Activated naive CD4-positive, alpha-beta T cell treated with anti-CD3 and anti-CD28 coated beads, Interleukin-2, amount 10 ng/mL, durations not matched to agents 7 days and 5 days (primary cell): Measurements from ENCODE around the gene WNT3.

Experiments
- CTCF ChIA-PET: fragments of 350-600 bp; sonication (Branson Sonifier 250); formaldehyde crosslinking; loops from one replicate; lab custom pipeline; 2021; ENCODE audit warnings: antibody characterized with exemption; lab: Charles Lee
- DNase-seq: peaks from one replicate; pipeline ENCODE4 v3.0.0-alpha.2; 2020
- H3K27ac Mint-ChIP-seq: one replicate; pipeline ENCODE4 v1.8.0; 2021; ENCODE audit warnings: mild to moderate bottlenecking, moderate library complexity, mixed read lengths
- H3K27me3 Mint-ChIP-seq: one replicate; pipeline ENCODE4 v1.8.0; 2021; ENCODE audit warnings: mild to moderate bottlenecking, mixed read lengths
- H3K36me3 Mint-ChIP-seq: one replicate; pipeline ENCODE4 v1.8.0; 2021; ENCODE audit warnings: mixed read lengths
- H3K4me1 Mint-ChIP-seq: one replicate; pipeline ENCODE4 v1.8.0; 2021; ENCODE audit warnings: mixed read lengths
- H3K4me3 Mint-ChIP-seq: one replicate; pipeline ENCODE4 v1.8.0; 2021; ENCODE audit warnings: mild to moderate bottlenecking, moderate library complexity, mixed read lengths
- H3K9me3 Mint-ChIP-seq: one replicate; pipeline ENCODE4 v1.8.0; 2021; ENCODE audit warnings: mixed read lengths

The WNT3 gene

DNA sequence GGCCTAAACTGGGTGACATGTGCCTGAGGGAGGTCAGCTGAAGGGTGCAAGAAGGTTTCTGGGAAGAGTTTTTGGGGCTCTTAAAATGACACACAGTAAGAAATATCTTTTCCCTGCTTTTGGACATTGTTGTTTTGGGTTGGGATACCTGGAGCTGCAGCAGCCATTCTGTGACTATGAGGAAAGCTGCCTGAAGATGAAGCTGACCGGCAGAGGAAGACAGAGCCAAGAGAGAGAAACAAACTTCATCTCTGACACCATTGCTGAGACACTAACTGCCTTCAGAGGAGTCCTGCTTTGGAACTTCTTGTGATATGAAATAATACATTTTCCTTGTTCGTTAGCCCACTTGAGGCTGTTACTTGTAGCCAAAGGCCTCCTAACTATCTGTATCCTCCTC, 8.8 kb upstream of the WNT3 start:
- no peak overlapping the region for H3K27ac Mint-ChIP-seq
- no peaks in the 10 kb centered on the region for H3K9me3 Mint-ChIP-seq
- H3K4me1 Mint-ChIP-seq, result no peaks in the 10 kb centered on the region
- no peak overlapping the region for H3K4me3 Mint-ChIP-seq
- no peak for DNase-seq
- peaks cover 86% of the 10 kb centered on the region for H3K27me3 Mint-ChIP-seq
- H3K36me3 Mint-ChIP-seq, result no peaks in the 10 kb centered on the region
- CTCF ChIA-PET, result interaction anchor here (1.8 to 5.8 kb wide), 2 partner anchors 7 to 15 kb away, joined by 7 to 32 read pairs; no protein-coding TSS in a partner anchor

DNA sequence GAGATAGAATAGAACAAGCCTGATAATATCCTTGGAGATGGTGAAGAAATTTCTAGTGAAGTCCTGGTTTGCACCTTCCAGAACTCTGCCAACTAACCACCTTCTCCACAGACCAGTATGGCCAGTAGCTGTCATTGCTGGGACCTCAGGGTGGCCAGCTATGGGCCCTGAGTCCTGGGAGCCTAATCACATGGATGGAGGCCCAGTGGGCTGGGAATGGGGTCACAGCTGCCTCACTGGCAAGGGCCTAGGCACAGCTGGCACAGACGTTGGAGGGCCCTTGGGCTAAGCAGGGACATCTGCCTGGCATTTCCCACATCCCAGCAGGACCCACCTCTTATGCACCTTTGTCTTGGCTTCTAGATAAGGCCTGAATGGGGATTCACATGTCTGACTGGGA, 7.6 kb upstream of the WNT3 start:
- DNase-seq, result no peak
- Mint-ChIP-seq H3K36me3 (no peaks in the 10 kb centered on the region), H3K4me3 (no peak overlapping the region), H3K27ac (no peak overlapping the region), H3K27me3 (peaks cover 86% of the 10 kb centered on the region), H3K4me1 (no peaks in the 10 kb centered on the region), H3K9me3 (no peaks in the 10 kb centered on the region)
- CTCF ChIA-PET, result interaction anchor here (1.1 to 5.8 kb wide), 3 partner anchors 8 to 16 kb away, joined by 3 to 32 read pairs (median 7); no protein-coding TSS in a partner anchor

GRCh38 chr17:46823657-46824056, 5.2 kb upstream of the WNT3 start:
- H3K4me3 Mint-ChIP-seq, result no peak overlapping the region
- peaks cover 93% of the 10 kb centered on the region for H3K27me3 Mint-ChIP-seq
- H3K27ac Mint-ChIP-seq, result no peak overlapping the region
- no peak for DNase-seq
- H3K36me3 Mint-ChIP-seq, result no peaks in the 10 kb centered on the region
- CTCF ChIA-PET, result interaction anchor here (5.8 kb wide), 1 partner anchor 11 kb away, joined by 32 read pairs; no protein-coding TSS in a partner anchor
- no peaks in the 10 kb centered on the region for H3K9me3 Mint-ChIP-seq
- H3K4me1 Mint-ChIP-seq, result peaks cover 10% of the 10 kb centered on the region

GRCh38 chr17:46822388-46822921, 4.0 kb upstream of the WNT3 start:
- Mint-ChIP-seq H3K4me1 (peaks cover 16% of the 10 kb centered on the region), H3K36me3 (no peaks in the 10 kb centered on the region), H3K27me3 (peaks cover 96% of the 10 kb centered on the region), H3K27ac (no peak overlapping the region), H3K9me3 (no peaks in the 10 kb centered on the region), H3K4me3 (no peak overlapping the region)
- DNase-seq, result peak; percentile 50
- CTCF ChIA-PET, result interaction anchor here (1.3 to 5.8 kb wide), 2 partner anchors 12 to 25 kb away, joined by 3 to 32 read pairs; no protein-coding TSS in a partner anchor

- no peak overlapping the region for H3K27ac Mint-ChIP-seq
- peaks cover 96% of the 10 kb centered on the region for H3K27me3 Mint-ChIP-seq
- no peaks in the 10 kb centered on the region for H3K9me3 Mint-ChIP-seq
- H3K36me3 Mint-ChIP-seq, result no peaks in the 10 kb centered on the region
- peaks cover 16% of the 10 kb centered on the region for H3K4me1 Mint-ChIP-seq
- CTCF ChIA-PET, result interaction anchor here (1.3 to 5.8 kb wide), 2 partner anchors 13 to 24 kb away, joined by 3 to 32 read pairs; no protein-coding TSS in a partner anchor
- DNase-seq, result no peak
- H3K4me3 Mint-ChIP-seq, result no peak overlapping the region
These were observed 3.2 kb upstream of the WNT3 start for GRCh38 chr17:46821482-46822387.

DNA sequence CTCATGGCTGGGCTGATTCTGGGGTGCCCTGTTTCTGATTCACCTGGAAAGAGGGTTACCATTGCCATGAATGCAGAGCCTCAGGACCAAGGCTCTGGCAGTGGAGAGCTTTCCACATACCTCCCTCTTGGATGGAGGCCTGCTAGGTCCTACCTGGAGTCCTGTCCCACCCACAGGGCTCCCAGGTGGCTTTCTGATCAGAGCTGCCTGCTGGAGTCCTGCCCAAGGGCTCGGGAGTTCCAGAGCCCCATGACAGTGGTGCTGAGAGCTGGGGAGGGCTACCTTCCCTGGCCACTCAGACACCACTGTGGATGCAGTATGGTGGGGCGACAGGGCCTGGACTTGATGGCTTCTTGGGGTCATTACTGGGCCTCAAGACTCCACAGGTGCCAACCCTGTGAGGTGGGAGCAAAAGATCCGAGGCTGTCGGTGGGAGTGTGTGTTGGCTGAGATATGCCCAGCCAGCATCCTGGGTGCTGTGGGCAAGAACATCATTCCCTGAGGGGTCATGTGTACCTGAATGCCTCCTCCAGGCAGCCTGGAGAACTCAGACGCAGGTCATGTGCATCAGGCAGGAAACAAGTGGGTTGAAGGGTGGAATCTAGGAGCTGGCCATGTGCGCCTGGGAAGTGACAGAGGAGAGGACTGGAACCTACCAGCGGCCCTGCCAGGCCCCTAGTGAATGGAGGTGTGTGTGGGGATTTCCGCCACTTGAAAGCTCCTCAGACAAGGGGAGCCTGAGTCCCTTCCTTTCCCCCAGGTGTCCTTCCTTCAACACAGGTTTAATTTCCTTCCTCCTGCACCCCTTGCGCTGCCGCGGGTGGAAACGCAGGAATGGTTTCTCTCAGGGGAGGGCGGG, 2.3 kb upstream of the WNT3 start:
- no peaks in the 10 kb centered on the region for H3K36me3 Mint-ChIP-seq
- no peaks in the 10 kb centered on the region for H3K9me3 Mint-ChIP-seq
- CTCF ChIA-PET, result interaction anchor here (1.8 kb wide), 1 partner anchor 15 kb away, joined by 6 read pairs; no protein-coding TSS in a partner anchor
- H3K4me1 Mint-ChIP-seq, result peaks cover 16% of the 10 kb centered on the region
- H3K4me3 Mint-ChIP-seq, result no peak overlapping the region
- H3K27me3 Mint-ChIP-seq, result peaks cover 96% of the 10 kb centered on the region
- no peak for DNase-seq
- no peak overlapping the region for H3K27ac Mint-ChIP-seq

DNA sequence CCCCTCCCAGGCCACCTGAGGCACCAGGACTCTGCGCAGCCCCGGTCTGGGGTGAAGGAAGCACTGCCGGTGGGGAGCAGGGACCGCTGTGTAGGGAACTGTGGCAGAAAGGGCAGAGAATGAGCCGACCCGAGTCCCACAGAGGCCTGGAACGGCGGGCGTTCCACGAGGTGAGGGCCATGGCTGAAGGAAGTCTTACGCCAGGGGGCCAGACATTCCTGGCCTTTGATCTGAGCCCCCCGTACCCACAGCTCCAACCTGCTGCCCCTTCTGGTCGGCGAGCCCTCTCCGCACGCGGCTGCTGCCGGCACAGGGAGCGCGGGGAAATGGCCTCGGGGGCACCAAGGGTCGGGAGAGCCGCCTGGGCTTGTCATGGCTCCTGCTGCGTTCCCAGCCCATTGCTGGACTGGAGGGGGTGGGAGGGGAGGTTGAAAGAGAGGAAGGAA, 1.4 kb upstream of the WNT3 start:
- Mint-ChIP-seq H3K4me3 (no peak overlapping the region), H3K9me3 (no peaks in the 10 kb centered on the region), H3K4me1 (peaks cover 16% of the 10 kb centered on the region), H3K36me3 (no peaks in the 10 kb centered on the region), H3K27me3 (peaks cover 96% of the 10 kb centered on the region), H3K27ac (no peak overlapping the region)
- CTCF ChIA-PET, result interaction anchor here (1.8 kb wide), 1 partner anchor 16 kb away, joined by 6 read pairs; no protein-coding TSS in a partner anchor
- no peak for DNase-seq

- CTCF ChIA-PET, result interaction anchor here (1.8 kb wide), 1 partner anchor 16 kb away, joined by 6 read pairs; no protein-coding TSS in a partner anchor
- H3K4me3 Mint-ChIP-seq, result no peak overlapping the region
- no peak overlapping the region for H3K27ac Mint-ChIP-seq
- peak; percentile 41 for DNase-seq
- H3K9me3 Mint-ChIP-seq, result no peaks in the 10 kb centered on the region
- H3K4me1 Mint-ChIP-seq, result peaks cover 16% of the 10 kb centered on the region
- peaks cover 97% of the 10 kb centered on the region for H3K27me3 Mint-ChIP-seq
- no peaks in the 10 kb centered on the region for H3K36me3 Mint-ChIP-seq
These were observed 702 bp upstream of the WNT3 start for GRCh38 chr17:46818929-46819859.

GRCh38 chr17:46817901-46818209, 637 bp downstream of the WNT3 start:
- H3K27ac Mint-ChIP-seq, result no peak overlapping the region
- peaks cover 99% of the 10 kb centered on the region for H3K27me3 Mint-ChIP-seq
- DNase-seq, result no peak
- peaks cover 16% of the 10 kb centered on the region for H3K4me1 Mint-ChIP-seq
- H3K36me3 Mint-ChIP-seq, result no peaks in the 10 kb centered on the region
- no peaks in the 10 kb centered on the region for H3K9me3 Mint-ChIP-seq
- CTCF ChIA-PET, result no interaction called here
- peak overlapping the region; percentile 59 for H3K4me3 Mint-ChIP-seq

DNA sequence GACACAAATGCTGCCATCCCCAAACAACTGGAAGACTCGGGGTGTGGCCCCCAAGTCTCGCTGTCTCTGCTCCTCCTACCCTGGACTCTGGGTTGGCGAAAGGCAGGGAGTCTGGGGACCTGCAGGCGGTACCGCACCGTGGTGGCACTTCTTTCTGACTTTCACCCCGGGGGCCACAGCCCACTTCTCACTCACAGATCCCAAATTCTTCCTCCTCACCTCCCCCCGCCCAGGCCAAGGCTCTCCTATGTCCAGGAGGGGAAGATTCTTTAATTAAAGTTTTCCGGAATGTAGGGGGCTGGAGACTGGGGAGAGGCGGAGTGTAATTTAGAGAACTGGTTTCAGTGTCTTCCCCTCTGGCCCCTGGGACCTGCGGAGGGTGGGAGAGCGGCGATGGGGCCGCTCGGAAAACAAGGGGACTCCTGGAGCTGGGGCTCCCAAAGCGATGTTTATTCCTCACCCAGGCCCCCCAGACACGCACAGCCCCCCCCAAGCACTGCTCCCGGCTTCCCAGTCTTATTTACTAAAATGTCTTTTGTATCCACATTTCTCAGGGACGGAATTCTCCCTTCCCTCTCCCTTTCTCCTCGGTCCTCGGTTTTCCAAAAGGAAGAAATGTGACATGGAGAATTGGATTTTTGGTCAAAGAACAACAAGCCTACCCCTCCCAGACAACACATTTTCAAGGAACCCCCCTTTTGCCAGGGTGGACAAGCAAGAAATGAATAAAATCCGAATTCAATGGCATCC, 1.2 kb downstream of the WNT3 start:
- Mint-ChIP-seq H3K4me1 (peaks cover 16% of the 10 kb centered on the region), H3K27me3 (peaks cover 100% of the 10 kb centered on the region)

DNA sequence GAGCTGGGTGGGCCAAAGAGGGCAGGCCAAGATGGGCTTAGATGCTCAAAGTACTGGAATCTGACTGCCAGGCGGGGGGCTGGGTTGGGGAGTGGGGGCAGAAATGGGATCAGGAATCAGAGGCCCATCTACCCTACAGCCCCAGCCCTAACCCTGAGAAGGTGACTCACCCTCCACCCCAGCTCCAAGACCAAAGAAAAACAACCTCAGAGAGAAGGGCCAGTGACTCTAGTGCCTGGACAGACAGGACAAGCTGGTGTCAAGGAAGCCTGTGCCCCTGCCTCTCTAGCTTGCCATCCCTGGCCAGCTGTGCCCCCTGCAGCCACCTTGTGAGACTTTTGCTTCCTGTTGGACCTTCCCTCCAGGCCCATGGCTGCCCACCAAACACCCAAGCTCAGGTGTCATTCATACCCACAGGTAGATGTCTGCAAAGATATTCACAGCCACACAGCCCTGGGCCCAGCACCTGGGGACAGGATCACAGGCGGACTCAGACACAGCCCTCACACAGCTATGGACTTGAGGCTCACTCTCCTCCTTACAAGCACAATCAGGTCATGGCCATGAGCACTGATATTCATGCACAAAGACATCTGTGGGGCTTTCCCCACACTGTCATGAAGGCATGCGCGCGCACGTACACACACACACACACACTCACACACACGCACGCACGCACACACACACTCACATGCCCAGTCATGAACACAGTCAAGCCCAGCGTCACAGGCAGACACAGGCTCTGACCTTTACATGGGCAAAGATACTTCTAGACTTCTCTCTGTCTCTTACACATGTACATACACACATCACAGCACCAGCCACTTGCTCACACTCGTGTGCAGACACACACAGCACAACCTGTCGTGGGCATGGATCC, 2.8 kb downstream of the WNT3 start:
- Mint-ChIP-seq H3K4me1 (peaks cover 13% of the 10 kb centered on the region), H3K4me3 (no peak overlapping the region)
- CTCF ChIA-PET, result interaction anchor here (0.8 to 1.1 kb wide), 3 partner anchors 9 to 27 kb away, joined by 3 read pairs; no protein-coding TSS in a partner anchor

More for the DNA sequence above, 1.2 kb downstream of the WNT3 start:
- Mint-ChIP-seq H3K9me3 (no peaks in the 10 kb centered on the region), H3K27ac (no peak overlapping the region), H3K36me3 (no peaks in the 10 kb centered on the region), H3K4me3 (no peak overlapping the region)
- CTCF ChIA-PET, result no interaction called here
- no peak for DNase-seq

DNA sequence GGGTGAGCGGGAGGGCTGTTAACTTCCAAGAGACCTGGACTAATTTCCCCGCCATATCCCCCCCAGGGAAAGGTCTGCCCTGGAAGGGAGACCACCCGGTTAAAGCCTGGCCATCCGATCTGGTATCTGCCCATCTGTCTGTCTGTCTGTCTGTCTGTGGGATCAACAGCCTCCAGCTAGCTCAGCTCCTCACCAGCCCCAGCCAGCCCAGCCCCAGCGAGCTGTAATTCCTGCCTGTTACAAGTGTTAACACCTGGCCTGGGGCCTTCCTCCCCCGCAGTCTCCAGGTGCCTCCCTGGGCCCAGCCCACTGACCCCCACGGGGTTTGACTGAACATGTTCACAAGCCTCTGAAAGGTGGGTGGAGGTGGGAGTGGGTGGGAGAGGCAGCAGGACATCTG, 4.0 kb downstream of the WNT3 start:
- no peak overlapping the region for H3K27ac Mint-ChIP-seq
- H3K4me3 Mint-ChIP-seq, result no peak overlapping the region
- no peak for DNase-seq
- CTCF ChIA-PET, result interaction anchor here (0.8 kb wide), 1 partner anchor 21 kb away, joined by 4 read pairs; no protein-coding TSS in a partner anchor
- peaks cover 87% of the 10 kb centered on the region for H3K27me3 Mint-ChIP-seq
- no peaks in the 10 kb centered on the region for H3K9me3 Mint-ChIP-seq
- H3K4me1 Mint-ChIP-seq, result peaks cover 10% of the 10 kb centered on the region
- no peaks in the 10 kb centered on the region for H3K36me3 Mint-ChIP-seq

More for the DNA sequence above, 2.8 kb downstream of the WNT3 start:
- no peaks in the 10 kb centered on the region for H3K36me3 Mint-ChIP-seq
- H3K9me3 Mint-ChIP-seq, result no peaks in the 10 kb centered on the region
- no peak for DNase-seq
- no peak overlapping the region for H3K27ac Mint-ChIP-seq
- H3K27me3 Mint-ChIP-seq, result peaks cover 96% of the 10 kb centered on the region
